Type B pancreatic cell (in vitro differentiated cells): ENCODE results near the gene GM2A. TPM values are rescaled to one million over a fixed set of nuclear protein-coding genes. Genes with fewer than 3 reads are reported as not detected.

Experiments
- DNase-seq: peaks from one replicate; pipeline ENCODE4 v3.0.0; 2021; ENCODE audit warnings: mixed read lengths; ENCODE audit not compliant: unreplicated experiment; ENCODE audit errors: extremely low spot score
- H3K27ac Mint-ChIP-seq: 2 replicates; pipeline ENCODE4 v1.8.0; 2021; ENCODE audit warnings: mild to moderate bottlenecking, mixed read lengths
- H3K27me3 Mint-ChIP-seq: 2 replicates; pipeline ENCODE4 v1.8.0; 2021; ENCODE audit warnings: mixed read lengths
- H3K36me3 Mint-ChIP-seq: 2 replicates; pipeline ENCODE4 v1.8.0; 2021; ENCODE audit warnings: mixed read lengths
- H3K4me1 Mint-ChIP-seq: one replicate; pipeline ENCODE4 v1.8.0; 2021; ENCODE audit warnings: mixed read lengths; ENCODE audit not compliant: unreplicated experiment
- H3K4me3 Mint-ChIP-seq: 2 replicates; pipeline ENCODE4 v1.8.0; 2021; ENCODE audit warnings: mild to moderate bottlenecking, mixed read lengths
- H3K9me3 Mint-ChIP-seq: 2 replicates; pipeline ENCODE4 v1.8.0; 2021; ENCODE audit warnings: mixed read lengths
- total RNA-seq: library from RNA; stranded (reverse); gene quantifications from 2 replicates; pipeline ENCODE4 v1.2.1, GENCODE V29; 2021; ENCODE audit warnings: low replicate concordance
- TF ChIP-seq, protein P1 (sequence below): fragments of 200-600 bp; sonication (generic); conservative IDR thresholded peaks from 2 replicates; pipeline ENCODE4 v1.5.0; 2021; ENCODE audit warnings: antibody characterized with exemption, mild to moderate bottlenecking

The GM2A gene
- total RNA-seq, 1 donor from 2014 or later = 38.1 TPM

DNA sequence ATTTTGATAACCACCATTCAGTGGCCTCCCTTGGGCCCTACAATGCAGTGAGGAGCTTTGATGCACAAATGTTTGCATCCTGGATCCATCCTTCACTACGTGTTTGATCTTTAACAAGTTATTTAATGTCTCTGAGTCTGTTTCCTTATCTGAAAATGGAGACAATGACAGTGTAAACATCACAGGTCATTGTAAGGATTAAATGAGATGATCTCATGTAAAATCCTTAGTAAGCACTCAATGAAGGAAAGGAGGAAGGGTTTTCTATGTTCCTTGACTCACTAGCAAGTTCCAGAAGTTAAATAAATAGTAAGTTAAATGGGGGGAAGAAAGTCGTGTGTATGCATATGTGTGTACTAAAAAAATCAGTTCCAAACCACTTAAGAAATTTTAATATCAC lies 60.4 kb downstream of the GM2A start:
- no peak for DNase-seq
- H3K9me3 Mint-ChIP-seq = peaks cover 11% of the 10 kb centered on the region
- TF ChIP-seq, protein P1, sequence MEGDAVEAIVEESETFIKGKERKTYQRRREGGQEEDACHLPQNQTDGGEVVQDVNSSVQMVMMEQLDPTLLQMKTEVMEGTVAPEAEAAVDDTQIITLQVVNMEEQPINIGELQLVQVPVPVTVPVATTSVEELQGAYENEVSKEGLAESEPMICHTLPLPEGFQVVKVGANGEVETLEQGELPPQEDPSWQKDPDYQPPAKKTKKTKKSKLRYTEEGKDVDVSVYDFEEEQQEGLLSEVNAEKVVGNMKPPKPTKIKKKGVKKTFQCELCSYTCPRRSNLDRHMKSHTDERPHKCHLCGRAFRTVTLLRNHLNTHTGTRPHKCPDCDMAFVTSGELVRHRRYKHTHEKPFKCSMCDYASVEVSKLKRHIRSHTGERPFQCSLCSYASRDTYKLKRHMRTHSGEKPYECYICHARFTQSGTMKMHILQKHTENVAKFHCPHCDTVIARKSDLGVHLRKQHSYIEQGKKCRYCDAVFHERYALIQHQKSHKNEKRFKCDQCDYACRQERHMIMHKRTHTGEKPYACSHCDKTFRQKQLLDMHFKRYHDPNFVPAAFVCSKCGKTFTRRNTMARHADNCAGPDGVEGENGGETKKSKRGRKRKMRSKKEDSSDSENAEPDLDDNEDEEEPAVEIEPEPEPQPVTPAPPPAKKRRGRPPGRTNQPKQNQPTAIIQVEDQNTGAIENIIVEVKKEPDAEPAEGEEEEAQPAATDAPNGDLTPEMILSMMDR = no peak
- peaks cover 3% of the 10 kb centered on the region for H3K27me3 Mint-ChIP-seq
- H3K4me1 Mint-ChIP-seq = peaks cover 3% of the 10 kb centered on the region
- no peak overlapping the region for H3K4me3 Mint-ChIP-seq
- no peak overlapping the region for H3K27ac Mint-ChIP-seq
- no peaks in the 10 kb centered on the region for H3K36me3 Mint-ChIP-seq

DNA sequence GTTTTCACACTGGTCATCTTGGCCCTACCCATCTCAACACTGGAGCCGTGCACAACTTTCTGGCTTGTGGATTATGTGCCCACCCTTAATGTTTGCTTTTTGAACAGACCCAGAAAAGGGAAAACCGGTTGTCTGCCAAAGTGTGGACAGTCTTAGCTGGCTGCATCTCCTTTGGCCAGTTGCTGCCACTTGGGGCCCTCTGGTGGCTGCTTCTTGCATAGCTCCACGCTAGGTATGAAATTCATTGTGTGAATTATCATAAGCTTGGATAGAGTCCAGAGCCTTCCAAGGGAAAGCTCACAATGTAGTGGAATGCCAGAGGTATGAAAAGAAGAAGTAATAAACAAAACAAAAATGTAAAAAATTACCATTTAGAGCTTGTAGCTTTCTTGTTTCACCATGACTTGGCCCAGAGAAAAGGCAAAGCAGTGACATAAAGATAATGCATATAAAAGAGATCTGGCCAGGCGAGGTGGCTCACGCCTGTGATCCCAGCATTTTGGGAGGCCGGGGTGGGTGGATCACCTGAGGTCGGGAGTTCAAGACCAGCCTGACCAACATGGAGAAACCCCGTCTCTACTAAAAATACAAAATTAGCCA lies 63.1 kb downstream of the GM2A start:
- TF ChIP-seq, protein P1 = peak; percentile 92
- H3K9me3 Mint-ChIP-seq = peaks cover 4% of the 10 kb centered on the region

DNA sequence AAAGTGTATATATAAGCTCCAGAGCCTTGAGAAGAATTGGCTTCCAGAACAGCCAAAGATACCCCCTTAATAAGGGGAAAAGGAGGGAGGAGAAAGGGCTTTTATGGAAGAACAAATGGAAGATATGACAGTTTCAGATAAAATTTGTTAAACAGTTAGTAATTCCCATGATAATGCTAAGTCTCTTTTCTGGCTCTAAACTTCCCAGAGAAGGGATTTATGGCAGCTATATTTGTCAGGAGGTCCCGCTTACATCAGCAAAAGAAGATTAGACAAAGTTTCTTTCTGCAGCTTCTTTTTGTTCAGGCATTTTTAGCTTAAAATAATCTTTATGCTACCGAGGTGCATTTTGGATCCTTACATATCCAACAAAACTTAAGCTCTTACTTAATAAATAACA lies 64.9 kb downstream of the GM2A start:
- H3K27me3 Mint-ChIP-seq = peaks cover 3% of the 10 kb centered on the region
- DNase-seq = no peak
- H3K4me1 Mint-ChIP-seq = peaks cover 8% of the 10 kb centered on the region
- H3K36me3 Mint-ChIP-seq = no peaks in the 10 kb centered on the region
- no peak overlapping the region for H3K27ac Mint-ChIP-seq
- TF ChIP-seq, protein P1 = no peak
- H3K4me3 Mint-ChIP-seq = no peak overlapping the region
- H3K9me3 Mint-ChIP-seq = no peaks in the 10 kb centered on the region

More for the DNA sequence above, 63.1 kb downstream of the GM2A start:
- Mint-ChIP-seq H3K36me3 (no peaks in the 10 kb centered on the region), H3K27me3 (peaks cover 3% of the 10 kb centered on the region), H3K4me1 (peaks cover 3% of the 10 kb centered on the region), H3K27ac (no peak overlapping the region), H3K4me3 (no peak overlapping the region)
- peak; percentile 77 for DNase-seq

DNA sequence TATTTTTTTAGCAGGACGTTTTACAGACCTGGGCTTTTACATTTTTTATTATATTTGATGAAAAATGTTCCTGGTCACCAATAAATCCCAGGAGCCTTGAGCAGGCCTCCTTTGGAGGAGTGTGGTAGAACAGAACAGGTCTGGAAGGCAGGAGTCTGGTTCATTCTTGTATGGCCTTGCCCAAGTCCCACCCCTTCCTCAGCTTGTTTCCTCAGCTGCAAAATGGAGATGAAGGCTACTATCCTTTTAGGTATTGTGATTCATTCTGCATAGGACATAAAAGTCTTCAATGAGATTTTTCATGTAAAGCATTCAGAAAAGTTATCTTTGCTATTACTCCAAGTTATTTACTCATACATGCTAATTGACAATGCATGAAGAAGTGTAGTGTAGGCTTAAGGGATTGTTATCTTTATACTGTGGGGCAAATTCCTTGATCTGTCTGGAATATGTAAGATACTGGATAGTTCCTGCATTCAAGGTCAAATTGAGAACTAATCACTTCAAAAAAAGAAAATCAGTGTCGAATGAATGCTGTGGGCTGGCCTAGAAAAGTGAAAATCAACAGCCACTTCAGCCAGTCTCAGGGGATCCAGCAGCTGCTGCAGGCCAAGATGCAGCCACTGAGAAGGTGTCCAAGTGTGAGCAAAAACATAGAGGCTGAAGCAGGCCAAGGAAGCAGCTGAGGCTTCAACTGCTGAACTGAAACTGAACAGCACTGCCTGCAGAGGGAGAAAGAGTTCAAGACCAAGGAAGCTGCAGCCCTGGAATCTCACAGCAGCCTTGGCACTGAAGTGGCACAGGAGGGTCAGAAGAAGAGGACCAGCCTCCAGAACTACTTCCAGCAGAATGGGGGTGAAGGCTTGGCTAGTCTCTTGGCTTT lies 66.1 kb downstream of the GM2A start:
- H3K4me1 Mint-ChIP-seq = peaks cover 8% of the 10 kb centered on the region
- H3K4me3 Mint-ChIP-seq = no peak overlapping the region
- H3K27me3 Mint-ChIP-seq = peaks cover 3% of the 10 kb centered on the region
- no peaks in the 10 kb centered on the region for H3K36me3 Mint-ChIP-seq
- TF ChIP-seq, protein P1 = peak; percentile 26
- no peak for DNase-seq
- no peak overlapping the region for H3K27ac Mint-ChIP-seq
- H3K9me3 Mint-ChIP-seq = no peaks in the 10 kb centered on the region

Other genes starting within 250 kb of the GM2A start
- gene GPX3, start 232.6 kb upstream of the GM2A start, total RNA-seq = 18.4 and 19.7 TPM in 2 replicates
- 63.6 and 89.2 TPM in 2 replicates for gene TNIP1, start 172.2 kb upstream of the GM2A start, total RNA-seq
- 42.8 and 200 TPM in 2 replicates for gene ANXA6, start 95.4 kb upstream of the GM2A start, total RNA-seq
- 11.2 and 24.3 TPM in 2 replicates for gene CCDC69, start 29.1 kb upstream of the GM2A start, total RNA-seq
- not detected in 2 replicates for gene SLC36A3, start 50.6 kb downstream of the GM2A start, total RNA-seq
- not detected in 2 replicates for gene SLC36A2, start 94.4 kb downstream of the GM2A start, total RNA-seq
- 15.5 and 18.2 TPM in 2 replicates for gene SLC36A1, start 194.4 kb downstream of the GM2A start, total RNA-seq